ENCODE results near the gene MTCH1. TPM values are rescaled to one million over a fixed set of nuclear protein-coding genes. Genes with fewer than 3 reads are reported as not detected.

Gene MTCH1
- total RNA-seq, 3 donors from 2014 or later: 187 to 229 (median 215) TPM

DNA sequence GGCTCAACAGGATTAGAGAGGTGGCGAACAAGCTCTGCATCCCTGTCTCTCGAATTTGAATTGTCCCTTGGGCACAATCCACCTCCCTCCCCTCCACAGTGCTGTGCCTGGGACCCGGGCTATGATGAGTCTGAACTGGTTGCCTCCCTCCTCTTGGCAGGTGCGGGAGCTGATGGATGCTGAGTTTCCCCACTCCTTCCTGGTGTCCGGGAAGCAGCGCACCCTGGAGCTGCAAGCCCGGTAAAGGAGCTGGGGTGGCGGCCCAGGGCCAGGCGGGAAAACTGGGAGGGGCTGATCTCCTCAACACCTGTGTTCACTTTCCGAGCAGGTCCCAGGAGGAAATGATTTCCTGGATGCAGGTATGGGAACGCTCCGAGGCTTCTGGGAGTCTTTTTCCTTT lies 34.4 kb upstream of the MTCH1 start:
- Histone ChIP-seq H3K4me1 (peaks cover 3 to 7% of the 10 kb centered on the region in 2 donors), H3K36me3 (no peaks in the 10 kb centered on the region), H3K27me3 (no peaks in the 10 kb centered on the region), H3K27ac (peak overlapping the region in 1 of 2 donors; percentile 38), H3K4me3 (no peak overlapping the region), H3K9me3 (no peaks in the 10 kb centered on the region)
- DNase-seq (ENCODE audit: low spot score in 2 of 2): peak in 1 of 2 donors; percentile 50
- TF ChIP-seq, protein P1, sequence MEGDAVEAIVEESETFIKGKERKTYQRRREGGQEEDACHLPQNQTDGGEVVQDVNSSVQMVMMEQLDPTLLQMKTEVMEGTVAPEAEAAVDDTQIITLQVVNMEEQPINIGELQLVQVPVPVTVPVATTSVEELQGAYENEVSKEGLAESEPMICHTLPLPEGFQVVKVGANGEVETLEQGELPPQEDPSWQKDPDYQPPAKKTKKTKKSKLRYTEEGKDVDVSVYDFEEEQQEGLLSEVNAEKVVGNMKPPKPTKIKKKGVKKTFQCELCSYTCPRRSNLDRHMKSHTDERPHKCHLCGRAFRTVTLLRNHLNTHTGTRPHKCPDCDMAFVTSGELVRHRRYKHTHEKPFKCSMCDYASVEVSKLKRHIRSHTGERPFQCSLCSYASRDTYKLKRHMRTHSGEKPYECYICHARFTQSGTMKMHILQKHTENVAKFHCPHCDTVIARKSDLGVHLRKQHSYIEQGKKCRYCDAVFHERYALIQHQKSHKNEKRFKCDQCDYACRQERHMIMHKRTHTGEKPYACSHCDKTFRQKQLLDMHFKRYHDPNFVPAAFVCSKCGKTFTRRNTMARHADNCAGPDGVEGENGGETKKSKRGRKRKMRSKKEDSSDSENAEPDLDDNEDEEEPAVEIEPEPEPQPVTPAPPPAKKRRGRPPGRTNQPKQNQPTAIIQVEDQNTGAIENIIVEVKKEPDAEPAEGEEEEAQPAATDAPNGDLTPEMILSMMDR (IDR thresholded peaks at IDR 0.05): no peak
- no peak for TF ChIP-seq POLR2A (IDR thresholded peaks at IDR 0.05)
- TF ChIP-seq POLR2AphosphoS5 (IDR thresholded peaks at IDR 0.05): no peak
- intact Hi-C loops (cut with DNase I; ENCODE audit: low total_unique reads): loop anchor here (5.0 to 10.0 kb wide), 2 partner anchors 154 to 192 kb away; partner anchors contain the start of gene PIM1

DNA sequence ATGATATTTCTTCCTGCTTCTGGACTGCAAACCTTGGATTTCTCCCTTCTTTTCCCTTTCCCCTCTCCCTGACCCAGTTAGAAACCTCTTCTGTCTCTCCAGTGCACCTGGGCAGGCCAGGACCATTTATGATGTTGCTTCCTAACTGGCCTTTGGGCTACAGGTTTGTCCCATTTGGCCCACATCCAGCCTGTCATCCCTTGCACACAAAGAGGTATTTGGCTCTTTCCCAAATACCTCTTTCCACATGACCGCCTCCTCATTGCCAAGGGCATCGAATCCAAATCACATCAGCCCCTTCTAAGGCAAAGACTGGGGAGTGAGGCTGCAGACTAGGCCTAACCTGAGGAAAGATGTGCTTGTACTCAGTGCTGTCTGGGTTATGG lies 33.1 kb upstream of the MTCH1 start:
- no peaks in the 10 kb centered on the region for H3K9me3 ChIP-seq
- H3K4me1 ChIP-seq: peaks cover 3 to 7% of the 10 kb centered on the region in 2 donors
- no peaks in the 10 kb centered on the region for H3K27me3 ChIP-seq
- intact Hi-C loops (cut with DNase I; ENCODE audit: low total_unique reads): loop anchor here (10.0 kb wide), 1 partner anchor 134 kb away; the partner anchor contains the start of gene C6orf89
- no peaks in the 10 kb centered on the region for H3K36me3 ChIP-seq
- TF ChIP-seq, protein P1 (IDR thresholded peaks at IDR 0.05): no peak
- TF ChIP-seq POLR2A (IDR thresholded peaks at IDR 0.05) (no peak), POLR2AphosphoS5 (IDR thresholded peaks at IDR 0.05) (peak in 1 of 3 donors; percentile 19)
- DNase-seq (ENCODE audit: low spot score in 2 of 2): peak in 1 of 2 donors; percentile 79
- H3K4me3 ChIP-seq: no peak overlapping the region
- peak overlapping the region; percentile 57 to 78 for H3K27ac ChIP-seq

DNA sequence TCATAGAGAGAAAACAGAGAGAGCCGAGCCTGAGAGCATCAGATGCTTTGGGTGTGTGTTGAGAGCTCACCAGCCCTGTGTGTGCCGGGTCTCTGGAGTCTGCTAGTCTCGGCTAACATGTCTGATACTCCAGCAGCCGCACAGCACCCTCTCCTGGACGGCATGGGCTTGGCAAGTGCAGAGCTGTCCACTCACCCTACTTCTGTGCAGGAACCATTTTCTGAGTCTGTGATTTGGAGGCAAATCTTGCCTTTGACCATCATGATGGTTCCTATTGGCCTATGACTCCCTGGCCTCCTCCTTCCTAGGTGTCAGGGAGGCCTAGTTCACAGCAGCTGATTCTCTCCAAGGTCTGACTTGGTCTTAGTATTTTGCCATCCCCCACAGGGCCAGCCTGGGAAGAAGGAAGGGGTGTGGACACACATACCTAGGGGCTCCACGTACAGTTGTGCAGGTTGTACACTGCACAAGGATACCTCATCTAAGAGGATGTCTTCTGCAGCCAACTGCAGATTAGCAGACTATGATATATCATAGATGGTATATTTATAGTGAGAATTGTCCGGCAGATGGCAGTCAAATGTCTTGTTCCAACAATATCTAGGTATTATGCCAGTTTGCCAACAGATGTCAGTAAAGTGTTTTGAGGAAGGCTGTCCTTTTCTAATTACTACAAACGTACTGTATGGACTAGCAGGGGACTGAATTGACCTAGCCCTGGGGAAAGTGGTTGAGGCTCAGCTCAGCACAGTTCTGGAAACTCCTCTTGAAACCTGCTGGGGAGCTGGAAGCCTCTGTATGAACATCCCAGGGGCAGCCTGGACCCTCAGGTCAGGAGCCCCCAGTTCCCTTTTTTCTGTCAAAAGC lies 32.4 kb upstream of the MTCH1 start:
- TF ChIP-seq POLR2AphosphoS5 (IDR thresholded peaks at IDR 0.05): peak in 2 of 3 donors; percentile 9 to 24
- no peak for TF ChIP-seq POLR2A (IDR thresholded peaks at IDR 0.05)
- TF ChIP-seq, protein P1 (IDR thresholded peaks at IDR 0.05): peak; percentile 38 to 86 (median 78)
- Histone ChIP-seq H3K9me3 (no peaks in the 10 kb centered on the region), H3K27me3 (no peaks in the 10 kb centered on the region), H3K4me3 (no peak overlapping the region), H3K27ac (peak overlapping the region; percentile 57 to 78), H3K4me1 (peaks cover 3 to 7% of the 10 kb centered on the region in 2 donors), H3K36me3 (no peaks in the 10 kb centered on the region)
- intact Hi-C loops (cut with DNase I; ENCODE audit: low total_unique reads): loop anchor here (10.0 kb wide), 1 partner anchor 134 kb away; the partner anchor contains the start of gene C6orf89
- DNase-seq (ENCODE audit: low spot score in 2 of 2): peak; percentile 83 to 87

DNA sequence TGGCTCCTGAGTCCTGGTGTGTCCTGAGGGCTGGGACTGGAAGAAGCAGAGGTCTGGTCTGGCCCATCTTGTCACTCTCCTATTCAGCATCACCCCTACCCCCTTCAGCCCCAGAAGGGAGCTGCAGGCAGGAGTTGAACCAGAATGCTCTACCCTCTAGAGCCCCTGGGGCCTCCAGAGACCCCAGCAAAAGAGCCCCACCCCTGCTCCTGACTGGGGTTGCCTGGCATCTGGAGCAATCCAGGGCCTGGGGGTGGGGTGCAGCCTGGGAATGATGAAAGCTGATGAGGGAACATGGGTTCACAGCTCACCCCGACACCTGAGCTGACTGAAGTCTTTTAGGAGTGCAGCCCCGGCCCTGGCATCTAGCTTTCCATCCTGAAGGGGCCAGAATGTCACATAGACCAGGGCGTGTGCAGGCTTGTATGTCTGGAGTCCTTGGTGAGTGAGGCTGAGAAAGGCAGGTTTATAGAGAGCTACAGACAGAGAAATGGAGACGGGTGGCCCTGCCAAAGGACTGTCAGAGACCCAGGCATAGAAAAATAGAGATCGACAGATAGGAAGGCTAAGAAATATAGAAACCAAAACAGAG lies 31.7 kb upstream of the MTCH1 start:
- intact Hi-C loops (cut with DNase I; ENCODE audit: low total_unique reads): loop anchor here (10.0 kb wide), 1 partner anchor 133 kb away; the partner anchor contains the start of gene C6orf89
- Histone ChIP-seq H3K27ac (peak overlapping the region; percentile 19 to 57), H3K4me1 (peaks cover 3 to 7% of the 10 kb centered on the region in 2 donors), H3K9me3 (no peaks in the 10 kb centered on the region), H3K27me3 (no peaks in the 10 kb centered on the region), H3K4me3 (no peak overlapping the region), H3K36me3 (no peaks in the 10 kb centered on the region)
- no peak for TF ChIP-seq POLR2AphosphoS5 (IDR thresholded peaks at IDR 0.05)
- no peak for TF ChIP-seq POLR2A (IDR thresholded peaks at IDR 0.05)
- TF ChIP-seq, protein P1 (IDR thresholded peaks at IDR 0.05): no peak
- DNase-seq (ENCODE audit: low spot score in 2 of 2): no peak
